Activated T-helper 17 cell treated with anti-CD3 and anti-CD28 coated beads, Interleukin-2, amount 50 U/mL, for 72 hours (primary cell): Measurements from ENCODE around the gene SPATA3. TPM values are rescaled to one million over a fixed set of nuclear protein-coding genes. Genes with fewer than 3 reads are reported as not detected.

Source experiments
- ATAC-seq: fragments of 150-1000 bp; cut with Tn5 transposase; replicated peaks from 2 replicates; pipeline ENCODE4 v1.10.0; 2021; ENCODE audit warnings: mild to moderate bottlenecking, moderate library complexity
- H3K27ac Mint-ChIP-seq: one replicate; pipeline ENCODE4 v1.8.0; 2022; ENCODE audit warnings: mixed read lengths
- H3K27me3 Mint-ChIP-seq: one replicate; pipeline ENCODE4 v1.8.0; 2022; ENCODE audit warnings: mixed read lengths
- H3K36me3 Mint-ChIP-seq: one replicate; pipeline ENCODE4 v1.8.0; 2022; ENCODE audit warnings: low read depth, mild to moderate bottlenecking, mixed read lengths
- H3K4me1 Mint-ChIP-seq: one replicate; pipeline ENCODE4 v1.8.0; 2022; ENCODE audit warnings: mixed read lengths
- H3K4me3 Mint-ChIP-seq: one replicate; pipeline ENCODE4 v1.8.0; 2022; ENCODE audit warnings: mild to moderate bottlenecking, mixed read lengths
- H3K9me3 Mint-ChIP-seq: one replicate; pipeline ENCODE4 v1.8.0; 2022; ENCODE audit warnings: mixed read lengths
- total RNA-seq, 2 donors: library from RNA; stranded (reverse); gene quantifications; one replicate each; pipeline ENCODE4 v1.2.3, GENCODE V29; 2022

SPATA3 gene
- total RNA-seq, 2 donors from 2014 or later, result 2.2 to 2.5 TPM

GRCh38 chr2:231036131-231036530, 40.2 kb downstream of the SPATA3 start:
- Mint-ChIP-seq H3K36me3 (peaks cover 6% of the 10 kb centered on the region), H3K4me3 (no peak overlapping the region), H3K27ac (no peak overlapping the region), H3K27me3 (peaks cover 47% of the 10 kb centered on the region), H3K4me1 (no peaks in the 10 kb centered on the region), H3K9me3 (no peaks in the 10 kb centered on the region)
- no peak for ATAC-seq

GRCh38 chr2:231036578-231037106, 40.7 kb downstream of the SPATA3 start:
- Mint-ChIP-seq H3K9me3 (no peaks in the 10 kb centered on the region), H3K27ac (no peak overlapping the region), H3K4me1 (no peaks in the 10 kb centered on the region), H3K4me3 (peak overlapping the region; percentile 21), H3K27me3 (peaks cover 53% of the 10 kb centered on the region), H3K36me3 (peaks cover 6% of the 10 kb centered on the region)
- no peak for ATAC-seq

- peaks cover 6% of the 10 kb centered on the region for H3K36me3 Mint-ChIP-seq
- H3K27me3 Mint-ChIP-seq, result peaks cover 57% of the 10 kb centered on the region
- H3K4me3 Mint-ChIP-seq, result peak within 1 kb of the TSS; percentile 64
- H3K9me3 Mint-ChIP-seq, result no peaks in the 10 kb centered on the region
- ATAC-seq, result peak; percentile 47
- no peaks in the 10 kb centered on the region for H3K4me1 Mint-ChIP-seq
- no peak within 1 kb of the TSS for H3K27ac Mint-ChIP-seq
Observed at GRCh38 chr2:231037202-231037730, 41.3 kb downstream of the SPATA3 start, which contains the start of gene C2orf72. C2orf72 (plus strand) TSS chr2:231037523; CDS start chr2:231037566, 43 bp downstream.

- Mint-ChIP-seq H3K27ac (no peak overlapping the region), H3K4me1 (no peaks in the 10 kb centered on the region), H3K36me3 (peaks cover 6% of the 10 kb centered on the region), H3K9me3 (no peaks in the 10 kb centered on the region), H3K27me3 (peaks cover 57% of the 10 kb centered on the region), H3K4me3 (peak overlapping the region; percentile 64)
- ATAC-seq, result peak; percentile 53
Observed at GRCh38 chr2:231037731-231038482, 42.0 kb downstream of the SPATA3 start.

GRCh38 chr2:231038483-231039293, 42.8 kb downstream of the SPATA3 start:
- Mint-ChIP-seq H3K4me3 (peak overlapping the region; percentile 64), H3K36me3 (peaks cover 6% of the 10 kb centered on the region), H3K4me1 (no peaks in the 10 kb centered on the region), H3K27me3 (peaks cover 52% of the 10 kb centered on the region), H3K27ac (no peak overlapping the region), H3K9me3 (no peaks in the 10 kb centered on the region)
- no peak for ATAC-seq

GRCh38 chr2:231039294-231039664, 43.4 kb downstream of the SPATA3 start:
- no peak for ATAC-seq
- no peak overlapping the region for H3K27ac Mint-ChIP-seq
- no peak overlapping the region for H3K4me3 Mint-ChIP-seq
- H3K36me3 Mint-ChIP-seq, result peaks cover 6% of the 10 kb centered on the region
- no peaks in the 10 kb centered on the region for H3K9me3 Mint-ChIP-seq
- no peaks in the 10 kb centered on the region for H3K4me1 Mint-ChIP-seq
- peaks cover 52% of the 10 kb centered on the region for H3K27me3 Mint-ChIP-seq

GRCh38 chr2:231039821-231040364, 44.0 kb downstream of the SPATA3 start:
- H3K27ac Mint-ChIP-seq, result no peak overlapping the region
- ATAC-seq, result no peak
- H3K27me3 Mint-ChIP-seq, result peaks cover 52% of the 10 kb centered on the region
- no peak overlapping the region for H3K4me3 Mint-ChIP-seq
- H3K4me1 Mint-ChIP-seq, result no peaks in the 10 kb centered on the region
- no peaks in the 10 kb centered on the region for H3K9me3 Mint-ChIP-seq
- peaks cover 6% of the 10 kb centered on the region for H3K36me3 Mint-ChIP-seq

- no peak for ATAC-seq
- Mint-ChIP-seq H3K27me3 (peaks cover 46% of the 10 kb centered on the region), H3K27ac (no peak overlapping the region), H3K36me3 (peaks cover 6% of the 10 kb centered on the region), H3K9me3 (no peaks in the 10 kb centered on the region), H3K4me1 (no peaks in the 10 kb centered on the region), H3K4me3 (no peak overlapping the region)
Observed at GRCh38 chr2:231041061-231041689, 45.3 kb downstream of the SPATA3 start.

- no peak for ATAC-seq
- Mint-ChIP-seq H3K27ac (no peak overlapping the region), H3K36me3 (no peaks in the 10 kb centered on the region)
Observed at GRCh38 chr2:231043796-231044195, 47.9 kb downstream of the SPATA3 start.

GRCh38 chr2:231046916-231047273, 51.0 kb downstream of the SPATA3 start:
- H3K9me3 Mint-ChIP-seq, result no peaks in the 10 kb centered on the region
- H3K27ac Mint-ChIP-seq, result no peak overlapping the region
- no peaks in the 10 kb centered on the region for H3K4me1 Mint-ChIP-seq

More at GRCh38 chr2:231043796-231044195, 47.9 kb downstream of the SPATA3 start:
- no peak overlapping the region for H3K4me3 Mint-ChIP-seq
- H3K27me3 Mint-ChIP-seq, result peaks cover 27% of the 10 kb centered on the region
- H3K9me3 Mint-ChIP-seq, result no peaks in the 10 kb centered on the region
- H3K4me1 Mint-ChIP-seq, result no peaks in the 10 kb centered on the region

GRCh38 chr2:231047274-231047922, 51.5 kb downstream of the SPATA3 start:
- no peak overlapping the region for H3K4me3 Mint-ChIP-seq
- H3K27ac Mint-ChIP-seq, result no peak overlapping the region
- peaks cover 3% of the 10 kb centered on the region for H3K27me3 Mint-ChIP-seq
- ATAC-seq, result no peak
- H3K9me3 Mint-ChIP-seq, result no peaks in the 10 kb centered on the region
- H3K4me1 Mint-ChIP-seq, result no peaks in the 10 kb centered on the region
- no peaks in the 10 kb centered on the region for H3K36me3 Mint-ChIP-seq

More at GRCh38 chr2:231046916-231047273, 51.0 kb downstream of the SPATA3 start:
- ATAC-seq, result no peak
- peaks cover 6% of the 10 kb centered on the region for H3K27me3 Mint-ChIP-seq
- H3K36me3 Mint-ChIP-seq, result no peaks in the 10 kb centered on the region
- no peak overlapping the region for H3K4me3 Mint-ChIP-seq

- Mint-ChIP-seq H3K27ac (no peak overlapping the region), H3K9me3 (no peaks in the 10 kb centered on the region), H3K27me3 (peaks cover 3% of the 10 kb centered on the region), H3K4me1 (peaks cover 5% of the 10 kb centered on the region), H3K36me3 (no peaks in the 10 kb centered on the region), H3K4me3 (no peak overlapping the region)
- ATAC-seq, result no peak
Observed at GRCh38 chr2:231047923-231048915, 52.3 kb downstream of the SPATA3 start.
